Measurements from ENCODE around the gene AFDN.

The AFDN gene

GRCh38 chr6:167845856-167846255 lies 19.1 kb downstream of the AFDN start:
- no peak for DNase-seq

GRCh38 chr6:167846997-167847606 lies 20.4 kb downstream of the AFDN start:
- no peak for DNase-seq

DNA sequence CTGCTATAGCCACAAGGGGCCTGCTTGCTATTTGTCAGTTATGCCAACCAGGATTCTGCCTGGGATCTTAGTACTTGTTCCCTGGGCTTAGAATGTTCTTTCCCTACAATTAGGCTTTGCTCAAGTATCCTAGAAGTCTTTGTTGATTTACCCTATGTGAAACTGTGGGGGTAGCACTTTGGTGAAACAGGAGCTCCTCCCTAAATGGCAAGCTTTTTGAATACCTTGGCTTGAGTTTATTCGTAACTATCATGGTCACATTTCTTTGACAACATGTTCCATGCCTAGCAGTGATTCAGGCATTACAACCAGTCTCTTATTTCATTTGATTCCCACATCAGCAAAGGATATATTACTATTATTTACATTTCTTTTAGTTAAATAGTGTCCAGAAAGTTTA lies 21.2 kb downstream of the AFDN start:
- no peak for DNase-seq

GRCh38 chr6:167848783-167849182 lies 22.1 kb downstream of the AFDN start:
- no peak for DNase-seq

DNA sequence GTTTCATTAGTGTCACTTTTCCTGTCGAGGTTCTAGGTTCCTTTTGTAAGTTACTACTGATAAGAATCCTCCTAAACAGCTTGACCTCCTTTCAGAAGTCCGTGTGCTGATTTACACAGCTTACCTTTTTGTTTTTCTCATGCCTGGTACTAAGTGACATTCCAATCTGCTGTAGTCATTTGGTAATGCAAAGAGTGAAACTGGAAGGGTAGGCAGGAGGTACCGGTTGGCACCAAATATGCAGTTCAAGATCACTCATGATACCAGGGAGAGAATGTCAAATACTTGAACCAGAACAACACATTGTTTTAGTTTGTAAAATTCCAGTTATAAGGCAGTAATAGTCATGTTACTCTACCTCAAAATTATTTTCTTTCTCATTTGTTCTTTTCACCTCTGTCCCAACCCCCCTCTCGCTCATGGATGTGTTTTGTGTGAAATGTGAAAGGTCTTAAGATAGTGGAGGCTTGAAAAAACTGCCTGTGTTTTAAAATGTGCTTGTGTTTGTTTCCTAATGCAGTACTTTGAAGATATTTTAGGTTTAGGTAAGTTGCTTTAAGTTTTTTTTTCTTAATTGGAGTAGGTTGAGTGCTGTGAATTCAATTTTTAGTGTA lies 23.2 kb downstream of the AFDN start:
- no peak for DNase-seq

DNA sequence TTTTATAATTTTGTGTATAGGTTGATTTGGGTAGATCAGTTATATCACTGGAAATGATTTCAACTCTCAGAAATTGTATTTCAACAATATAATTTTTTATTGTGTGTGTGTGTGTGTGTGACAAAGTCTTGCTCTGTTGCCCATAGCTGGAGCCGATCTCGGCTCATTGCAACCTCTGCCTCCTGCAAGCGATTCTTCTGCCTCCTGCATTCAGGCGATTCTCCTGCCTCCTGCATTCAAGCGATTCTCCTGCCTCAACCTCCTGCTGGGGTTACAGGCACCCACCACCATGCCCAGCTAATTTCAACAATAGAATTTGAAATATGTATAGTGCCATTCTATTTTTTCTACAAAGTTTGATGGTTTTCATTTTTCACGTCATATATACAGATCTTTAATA lies 24.1 kb downstream of the AFDN start:
- no peak for DNase-seq

DNA sequence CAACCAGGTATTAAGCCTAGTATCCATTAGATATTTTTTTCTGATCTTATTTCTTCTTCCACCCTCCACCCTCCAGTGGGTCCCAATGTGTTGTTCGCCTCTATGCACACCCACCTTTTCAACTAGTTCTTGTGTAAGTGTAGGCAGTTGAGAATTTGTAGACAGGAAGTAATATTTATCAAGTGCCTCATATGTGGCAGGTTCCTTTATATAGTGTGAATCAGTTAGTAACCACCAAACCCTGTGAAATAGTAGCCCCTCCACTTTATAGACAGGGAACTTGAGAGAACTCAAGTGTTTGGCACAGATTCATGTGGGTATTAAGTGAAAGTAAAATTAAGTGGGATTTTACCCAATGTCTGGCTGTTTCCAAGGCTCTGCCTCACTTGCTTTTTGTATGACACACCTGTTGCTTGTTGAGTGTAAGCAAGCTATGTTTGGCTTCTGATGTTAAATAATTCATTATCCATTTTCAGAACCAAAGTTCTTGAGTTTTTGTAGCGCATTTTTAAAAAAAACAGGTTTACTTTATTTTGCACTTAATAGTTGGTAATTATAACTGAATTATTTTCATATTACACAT lies 24.8 kb downstream of the AFDN start:
- no peak for DNase-seq

DNA sequence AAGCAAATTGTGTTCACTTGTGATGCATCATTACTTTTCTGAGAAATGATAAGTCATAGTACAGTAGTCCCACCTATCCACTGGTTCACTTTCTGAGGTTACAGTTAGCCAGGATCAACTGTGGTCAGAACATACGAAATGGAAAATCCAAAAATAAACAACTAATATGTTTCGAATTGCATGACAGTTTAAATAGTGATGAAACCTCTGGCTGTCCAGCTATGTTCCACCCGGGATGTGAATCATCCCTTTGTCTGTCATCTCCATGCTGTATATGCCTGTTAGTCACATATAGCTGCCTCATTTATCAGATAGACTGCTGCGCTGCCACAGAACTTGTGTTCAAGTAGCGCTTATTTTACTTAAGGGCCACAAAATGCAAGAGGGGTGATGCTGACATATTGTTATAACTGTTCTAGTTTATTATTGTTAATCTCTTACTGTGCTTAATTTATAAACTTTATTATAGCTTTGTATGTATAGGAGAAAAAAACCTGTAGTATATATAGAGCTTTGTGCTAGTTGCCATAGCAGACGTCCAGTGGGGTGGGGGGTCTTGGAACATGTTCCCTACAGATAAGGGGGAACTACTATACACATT lies 29.2 kb downstream of the AFDN start:
- DNase-seq: no peak

DNA sequence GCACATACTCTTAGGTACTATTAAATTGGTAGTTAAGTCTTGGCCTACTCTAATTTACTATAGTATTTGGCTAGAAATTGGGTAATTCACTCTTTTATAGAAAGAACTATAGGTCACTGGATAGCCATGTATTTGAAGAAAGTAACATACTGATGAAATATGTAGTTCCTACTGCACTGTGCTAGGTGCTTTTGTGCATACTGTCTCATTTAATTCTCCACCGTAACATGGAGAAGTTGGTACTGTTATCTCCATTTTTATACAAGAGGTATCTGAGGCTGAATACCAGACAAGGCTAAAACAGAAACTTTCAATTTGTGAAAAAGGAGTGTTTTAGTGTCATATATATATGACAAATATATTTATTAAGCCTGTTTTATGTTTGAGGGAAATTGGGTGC lies 29.8 kb downstream of the AFDN start:
- no peak for DNase-seq

DNA sequence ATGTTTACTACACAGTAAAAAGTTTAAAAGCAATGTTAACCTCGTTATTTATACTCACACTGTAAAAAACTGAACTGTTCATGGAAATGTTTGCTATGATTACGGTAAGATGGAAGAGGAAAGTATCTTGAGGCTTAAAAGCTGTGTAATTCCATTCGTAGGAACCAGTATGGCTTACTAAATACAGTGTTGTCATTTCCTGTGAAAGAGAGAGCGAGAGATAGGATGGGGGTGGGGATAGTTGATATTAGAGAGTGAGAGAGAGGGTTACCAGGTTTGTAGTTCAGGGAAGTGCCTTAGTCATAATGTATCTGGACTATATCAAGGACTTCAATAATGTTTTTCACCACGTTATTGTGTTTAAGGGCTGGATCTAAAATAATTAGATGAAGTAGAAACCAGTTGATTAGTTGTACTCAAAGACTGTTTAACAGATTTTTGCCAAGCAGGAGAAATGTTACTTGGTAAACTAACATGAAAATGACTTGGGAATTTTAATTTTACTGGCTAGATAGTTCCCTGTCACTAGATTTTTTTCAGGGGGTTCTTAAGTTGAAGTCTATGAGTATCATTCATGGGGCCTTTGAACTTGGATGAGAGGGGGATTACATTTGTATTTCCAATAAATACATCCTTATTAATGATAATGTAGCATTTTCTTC lies 30.4 kb downstream of the AFDN start:
- no peak for DNase-seq

- DNase-seq: peak; percentile 7
These were observed 31.4 kb downstream of the AFDN start for GRCh38 chr6:167858086-167858591.

GRCh38 chr6:167858842-167859664 lies 32.3 kb downstream of the AFDN start:
- DNase-seq: no peak

GRCh38 chr6:167860550-167861226 lies 34.0 kb downstream of the AFDN start:
- no peak for DNase-seq

GRCh38 chr6:167861424-167861823 lies 34.7 kb downstream of the AFDN start:
- no peak for DNase-seq

DNA sequence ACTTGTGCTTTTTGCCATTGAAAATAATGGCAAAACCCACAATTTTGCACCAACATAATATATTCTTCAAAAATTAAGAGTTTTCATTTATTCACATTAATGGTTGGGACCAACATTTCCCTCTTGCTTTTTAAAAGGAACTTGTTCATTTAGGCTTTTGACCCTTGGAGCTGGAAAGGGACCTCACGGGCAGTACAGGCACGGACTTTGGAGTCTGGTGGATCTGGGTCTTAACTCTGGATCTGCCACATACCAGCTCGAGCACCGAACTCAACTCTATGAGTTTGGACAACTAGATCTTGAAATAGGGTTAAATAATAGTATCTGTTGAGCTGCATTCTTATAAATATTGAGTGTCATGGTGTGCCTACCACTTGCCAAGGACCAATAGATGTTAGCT lies 37.2 kb downstream of the AFDN start:
- DNase-seq: no peak

DNA sequence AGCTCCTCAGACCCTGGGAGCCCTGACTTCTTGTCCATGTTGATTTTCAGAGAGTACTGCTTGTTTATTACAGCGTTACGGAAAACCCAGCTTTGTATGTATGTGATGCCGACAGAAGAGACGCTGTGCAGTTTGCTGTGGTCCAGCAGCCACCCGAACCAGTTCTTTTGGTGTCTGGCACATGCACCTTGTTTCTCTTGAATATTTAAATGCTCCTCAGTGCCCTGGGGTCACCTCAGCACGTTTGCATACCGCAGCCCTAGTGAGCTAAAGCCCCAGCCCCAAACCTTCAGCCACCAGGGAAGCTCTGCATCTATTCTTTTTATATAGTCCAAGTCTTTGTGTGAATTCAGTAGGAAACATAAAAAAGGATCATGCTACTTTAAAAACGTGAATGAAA lies 39.9 kb downstream of the AFDN start:
- no peak for DNase-seq

- no peak for DNase-seq
These were observed 43.6 kb downstream of the AFDN start for GRCh38 chr6:167870321-167870720.

DNA sequence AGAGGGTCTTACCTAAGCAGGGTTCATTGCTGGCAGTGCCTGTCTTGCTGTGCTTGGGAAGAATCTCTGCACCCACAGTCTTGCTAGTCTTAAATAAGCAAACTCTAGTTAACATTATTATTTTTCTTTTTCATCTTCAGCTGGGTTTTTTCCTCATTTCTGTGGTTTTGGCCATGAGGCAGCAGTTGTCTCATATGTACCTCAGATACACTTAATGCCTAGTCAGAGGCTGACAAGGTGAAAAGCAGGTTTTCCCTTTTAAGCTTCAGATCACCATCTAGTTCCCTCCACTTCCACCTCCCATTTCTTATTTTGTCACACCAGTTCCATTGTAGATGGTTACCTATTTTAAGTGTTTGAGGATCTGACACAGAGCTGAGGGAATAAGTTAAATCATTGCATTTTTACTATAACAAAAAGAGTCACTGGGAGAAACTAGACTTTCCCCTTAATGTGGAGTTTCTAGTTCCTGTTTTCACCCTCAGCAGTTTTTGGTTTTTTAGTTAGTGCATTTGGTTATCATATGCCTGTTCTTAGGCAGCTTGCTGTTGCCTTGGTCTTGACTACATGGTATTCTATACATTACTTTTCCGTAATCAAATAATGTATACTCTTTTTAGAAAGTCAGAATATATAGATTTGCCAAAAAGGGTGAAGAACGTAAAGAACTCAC lies 46.0 kb downstream of the AFDN start:
- DNase-seq: no peak

GRCh38 chr6:167877994-167878779 lies 51.5 kb downstream of the AFDN start:
- no peak for DNase-seq

DNA sequence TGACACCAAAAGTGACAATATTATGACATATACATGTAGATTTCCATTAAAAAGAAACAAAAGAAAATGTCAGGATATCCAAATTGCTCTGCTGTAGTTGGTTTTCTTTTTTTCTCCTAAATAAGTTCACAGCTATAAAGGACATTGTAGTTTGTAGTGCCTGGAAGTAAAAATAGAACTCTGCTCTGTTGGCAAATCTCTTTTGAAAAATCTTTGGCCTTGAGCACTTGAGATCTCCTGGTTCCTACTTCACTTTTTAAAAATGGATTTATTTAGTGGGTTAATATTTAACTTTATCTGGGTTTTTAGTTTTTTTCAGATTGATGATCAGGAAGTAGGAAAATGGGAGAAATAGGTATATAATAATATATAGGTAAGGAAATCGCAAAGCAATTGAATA lies 52.9 kb downstream of the AFDN start:
- DNase-seq: no peak

GRCh38 chr6:167881327-167881726 lies 54.6 kb downstream of the AFDN start:
- no peak for DNase-seq

Data from NCI-H2227 treated with DMSO at 0.1 percent for 48 hours (cell line).